Activated naive CD4-positive, alpha-beta T cell (primary cell): ENCODE measurements around the gene ZBTB16.

ENCODE experiments used
- DNase-seq, 4 experiments: peaks; one replicate each; lab custom pipeline; 2025; lab: John Stamatoyannopoulos, UW

ZBTB16 gene

DNA sequence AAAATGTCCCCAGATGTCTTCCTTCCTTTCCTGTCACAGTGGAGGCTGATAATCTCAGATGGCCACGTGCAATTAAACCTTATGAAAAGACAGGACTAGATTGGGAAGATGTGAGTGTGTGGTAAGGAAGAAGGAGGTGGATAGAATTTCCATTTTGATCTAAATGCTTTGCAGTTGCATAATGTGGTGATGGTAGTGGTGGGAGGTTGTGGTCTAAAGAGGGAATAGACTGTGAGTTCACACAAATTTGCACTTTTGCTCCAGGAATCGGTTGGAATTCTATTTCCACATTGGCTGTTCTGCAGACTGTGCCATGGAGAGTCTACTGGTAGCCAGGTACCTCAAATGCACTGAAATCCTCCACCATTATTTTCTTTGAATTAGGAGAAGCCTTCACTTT is 93.3 kb downstream of the ZBTB16 start:
- DNase-seq = no peak

GRCh38 chr11:114153224-114153623 is 93.7 kb downstream of the ZBTB16 start:
- no peak for DNase-seq

DNA sequence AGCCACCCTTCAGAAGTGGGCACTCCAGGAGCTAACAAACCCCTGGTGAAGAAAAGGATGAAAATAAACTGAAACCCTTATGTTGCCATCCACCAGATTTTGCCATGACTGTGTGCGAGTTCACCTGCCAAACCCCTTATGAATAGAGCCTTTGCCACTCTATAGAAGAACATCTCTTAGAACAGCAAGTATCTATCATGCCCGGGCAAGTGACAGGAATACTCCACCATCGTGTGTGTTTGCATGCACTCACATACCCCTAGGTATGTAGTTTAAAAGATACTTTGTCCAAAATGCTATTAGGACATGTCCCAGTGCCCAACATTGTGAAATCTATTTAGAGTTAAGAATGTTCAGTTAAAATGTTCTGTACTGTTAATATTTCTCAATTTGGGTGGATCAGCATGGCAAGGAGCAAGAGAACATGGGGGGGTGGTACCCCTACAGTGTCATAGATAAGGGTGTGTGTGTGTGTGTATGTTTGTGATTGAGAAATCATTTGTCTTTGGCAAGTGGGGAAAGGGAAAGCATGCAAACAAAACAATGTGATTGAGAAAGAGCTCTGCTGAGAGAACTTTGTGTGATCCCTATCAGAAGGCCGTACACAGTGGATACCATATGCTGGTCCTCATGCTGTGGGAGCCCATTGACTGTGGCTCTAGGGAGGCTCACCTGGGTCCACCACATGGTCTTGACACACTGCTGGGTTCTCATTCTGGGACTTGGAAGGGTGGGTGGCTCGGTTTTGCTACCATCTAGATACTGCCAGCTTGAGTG is 94.9 kb downstream of the ZBTB16 start:
- DNase-seq = no peak

DNA sequence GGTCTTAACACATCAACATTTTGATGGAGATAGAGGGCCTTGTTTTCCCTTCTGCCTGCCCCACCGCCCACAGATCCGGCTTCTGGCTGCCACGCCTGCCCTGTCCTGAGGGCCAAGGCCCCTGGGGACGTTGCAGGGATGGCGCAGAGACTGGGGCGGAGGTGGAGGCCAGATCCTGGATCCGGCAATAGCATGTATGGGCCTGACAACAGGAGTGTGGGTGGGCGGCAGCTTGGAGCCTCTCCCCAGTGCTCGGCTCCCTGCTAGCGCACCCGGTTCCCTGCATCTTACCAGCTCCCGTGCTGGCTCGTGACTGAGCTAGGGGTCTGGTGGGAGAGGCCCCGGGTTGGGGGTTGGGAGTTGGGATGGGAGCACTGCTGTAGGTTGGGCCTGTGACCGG is 95.6 kb downstream of the ZBTB16 start:
- DNase-seq = no peak

- DNase-seq = no peak
Observed at GRCh38 chr11:114156131-114156581, 96.6 kb downstream of the ZBTB16 start.

DNA sequence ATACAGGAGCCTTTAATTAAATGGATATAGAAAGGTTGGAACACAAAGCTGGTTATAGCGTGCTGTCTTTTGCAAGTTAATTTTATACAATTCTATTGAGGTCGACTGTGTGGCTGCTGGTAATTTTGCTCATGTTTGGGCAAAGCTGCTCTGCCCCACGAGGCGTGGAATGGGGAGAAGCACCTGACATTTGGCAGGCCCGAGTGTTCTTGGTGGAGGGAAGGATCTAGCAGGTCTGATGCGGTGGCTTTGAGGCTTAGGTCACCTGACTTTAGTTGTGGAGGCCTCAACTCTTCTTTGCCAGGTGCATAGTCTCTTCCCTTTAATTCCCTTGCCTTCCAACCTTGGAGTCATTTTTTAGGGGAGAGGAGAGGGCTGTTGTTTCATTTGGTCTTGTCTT is 97.3 kb downstream of the ZBTB16 start:
- no peak for DNase-seq

- no peak for DNase-seq
Observed at GRCh38 chr11:114157476-114158050, 98.1 kb downstream of the ZBTB16 start.

GRCh38 chr11:114158421-114158820 is 98.9 kb downstream of the ZBTB16 start:
- DNase-seq = no peak

DNA sequence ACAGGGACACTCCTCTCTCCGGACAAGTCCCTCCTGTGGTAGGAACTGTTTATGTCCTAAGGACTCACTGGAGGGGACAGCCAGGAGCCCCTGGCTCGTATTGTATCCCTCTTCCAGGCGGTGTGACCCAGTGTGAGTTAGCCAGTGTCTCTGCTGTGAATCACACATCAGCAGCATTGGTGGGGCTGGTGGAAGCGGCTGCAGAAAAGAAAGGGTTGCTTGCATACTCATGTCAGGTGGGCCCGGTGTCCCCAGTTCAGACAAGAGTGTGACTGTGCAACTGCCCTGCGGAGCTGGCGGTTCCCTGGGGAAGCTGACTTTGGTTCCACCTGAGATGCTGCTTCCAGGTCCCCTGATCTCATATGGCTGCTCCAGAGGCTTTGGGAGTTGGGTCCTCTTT is 99.4 kb downstream of the ZBTB16 start:
- DNase-seq = no peak

DNA sequence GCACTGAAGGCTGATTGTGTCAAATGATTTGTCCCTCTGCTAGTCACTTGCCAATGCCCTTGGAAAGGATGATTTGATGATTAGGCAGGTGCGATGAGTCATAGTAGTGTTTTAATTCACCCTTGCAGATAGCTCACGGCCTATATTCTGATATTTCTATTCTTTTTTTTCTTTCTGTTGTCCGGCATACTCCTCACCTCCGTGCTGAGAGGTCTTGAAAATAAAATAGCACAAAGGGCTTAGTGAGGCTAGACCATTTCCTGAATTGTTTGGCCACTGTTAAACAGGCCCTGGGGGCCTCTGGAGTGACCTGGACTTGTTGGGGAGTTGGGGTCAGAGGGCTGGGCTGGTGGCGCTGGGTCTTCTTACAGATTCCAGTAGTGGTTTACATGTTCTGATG is 99.8 kb downstream of the ZBTB16 start:
- DNase-seq = no peak

DNA sequence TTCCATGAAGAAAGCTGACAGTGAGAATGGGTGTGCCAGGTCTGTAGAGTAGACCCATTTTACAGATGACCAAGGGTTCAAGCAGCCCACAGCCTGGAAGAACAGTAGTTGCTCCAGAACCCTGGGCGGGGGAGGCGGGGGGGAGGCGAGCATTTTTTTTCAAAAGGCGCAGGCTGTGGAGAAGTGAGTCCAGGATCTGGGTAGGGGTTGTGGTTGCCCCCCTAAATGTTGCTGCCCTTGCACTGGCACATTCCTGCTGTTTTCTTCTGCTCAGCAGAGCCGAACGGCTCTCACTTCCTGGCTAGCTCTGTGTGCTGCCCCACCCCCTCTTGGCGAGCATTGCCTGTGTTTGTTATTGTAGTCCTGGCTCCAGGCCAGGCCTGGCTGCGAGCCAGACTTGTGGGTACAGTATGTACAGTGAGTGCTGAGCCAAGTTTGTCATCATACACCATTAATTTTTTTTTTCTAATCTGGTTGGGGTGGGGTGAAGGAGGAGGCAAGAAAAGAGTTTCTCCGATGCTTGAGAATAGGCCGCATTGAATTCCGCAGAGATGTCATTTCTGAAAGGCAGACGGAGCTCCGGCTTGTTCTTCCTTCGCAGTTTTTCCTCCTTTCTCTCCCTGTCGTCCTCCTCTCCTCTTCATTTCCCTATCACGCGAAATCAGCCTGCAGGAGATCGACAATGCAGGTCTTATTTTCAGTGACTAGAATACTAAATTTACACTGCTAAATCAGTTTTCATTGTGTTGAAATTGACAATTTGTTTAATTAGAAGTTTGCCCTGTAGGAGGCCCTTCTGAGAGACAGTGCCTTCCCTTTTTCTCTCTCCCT is 100.5 kb downstream of the ZBTB16 start:
- DNase-seq = peak; percentile 58 to 98 (median 86)

DNA sequence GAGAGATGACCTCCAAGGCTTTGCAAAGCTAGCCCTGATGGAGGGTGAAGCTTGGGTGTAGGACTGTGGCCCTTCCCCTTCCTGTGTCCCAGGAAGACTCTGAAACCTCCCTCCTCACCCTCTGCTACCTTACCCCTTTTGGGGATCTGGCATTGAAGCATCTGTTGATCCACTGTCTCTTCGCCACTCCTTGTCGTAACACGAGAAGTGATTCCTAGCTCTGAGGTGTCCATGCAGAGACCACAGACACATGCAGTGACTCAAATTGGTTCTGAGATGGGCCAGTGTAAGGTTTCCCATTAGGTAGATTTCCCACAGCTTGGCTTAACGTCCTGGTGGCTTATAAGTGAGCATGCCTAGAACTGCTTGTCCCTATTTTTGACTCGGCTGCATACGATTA is 101.4 kb downstream of the ZBTB16 start:
- DNase-seq = no peak

GRCh38 chr11:114161486-114162250 is 102.2 kb downstream of the ZBTB16 start:
- no peak for DNase-seq

- DNase-seq = no peak
Observed at GRCh38 chr11:114162719-114163123, 103.2 kb downstream of the ZBTB16 start.

DNA sequence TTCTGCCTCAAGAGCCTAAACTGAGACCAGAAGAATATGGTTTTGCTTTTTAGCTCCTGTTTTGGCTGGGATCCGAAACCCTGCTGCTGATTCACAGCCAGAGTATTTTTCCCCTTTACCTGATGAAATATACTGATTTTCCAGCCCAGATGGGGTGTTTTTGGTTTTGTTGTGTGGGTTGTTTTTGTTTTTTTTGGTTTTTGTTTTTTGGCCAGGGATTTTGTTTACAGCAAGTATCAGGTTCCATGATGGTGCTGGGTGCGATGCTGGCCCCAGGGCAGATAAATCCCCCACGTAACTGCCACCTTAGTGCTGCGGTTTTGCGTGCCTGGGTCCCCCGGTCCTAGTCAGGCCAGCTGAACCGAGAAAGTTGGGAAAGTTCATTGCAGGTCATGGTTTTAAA is 103.7 kb downstream of the ZBTB16 start:
- DNase-seq = no peak

- no peak for DNase-seq
Observed at GRCh38 chr11:114163830-114164401, 104.4 kb downstream of the ZBTB16 start.

DNA sequence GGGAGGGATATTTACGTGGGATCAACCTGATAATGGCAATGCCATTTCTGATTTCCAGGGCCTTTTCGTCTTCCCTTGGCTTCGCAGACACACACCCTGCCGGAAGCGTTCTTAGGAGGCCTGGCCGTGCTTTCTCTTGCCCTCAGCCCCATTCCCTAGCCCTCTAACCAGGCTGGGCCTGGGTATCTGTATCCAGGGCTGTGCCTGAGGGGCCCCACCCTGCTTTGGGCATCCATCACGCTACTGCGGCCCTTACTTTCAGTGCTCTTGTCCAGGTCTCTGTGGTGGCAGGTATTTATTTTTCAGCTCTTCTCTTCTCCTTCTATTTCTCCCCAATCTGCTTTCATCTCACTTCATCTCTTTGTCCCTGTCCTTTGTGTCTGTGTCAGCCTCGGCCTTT is 105.0 kb downstream of the ZBTB16 start:
- no peak for DNase-seq

DNA sequence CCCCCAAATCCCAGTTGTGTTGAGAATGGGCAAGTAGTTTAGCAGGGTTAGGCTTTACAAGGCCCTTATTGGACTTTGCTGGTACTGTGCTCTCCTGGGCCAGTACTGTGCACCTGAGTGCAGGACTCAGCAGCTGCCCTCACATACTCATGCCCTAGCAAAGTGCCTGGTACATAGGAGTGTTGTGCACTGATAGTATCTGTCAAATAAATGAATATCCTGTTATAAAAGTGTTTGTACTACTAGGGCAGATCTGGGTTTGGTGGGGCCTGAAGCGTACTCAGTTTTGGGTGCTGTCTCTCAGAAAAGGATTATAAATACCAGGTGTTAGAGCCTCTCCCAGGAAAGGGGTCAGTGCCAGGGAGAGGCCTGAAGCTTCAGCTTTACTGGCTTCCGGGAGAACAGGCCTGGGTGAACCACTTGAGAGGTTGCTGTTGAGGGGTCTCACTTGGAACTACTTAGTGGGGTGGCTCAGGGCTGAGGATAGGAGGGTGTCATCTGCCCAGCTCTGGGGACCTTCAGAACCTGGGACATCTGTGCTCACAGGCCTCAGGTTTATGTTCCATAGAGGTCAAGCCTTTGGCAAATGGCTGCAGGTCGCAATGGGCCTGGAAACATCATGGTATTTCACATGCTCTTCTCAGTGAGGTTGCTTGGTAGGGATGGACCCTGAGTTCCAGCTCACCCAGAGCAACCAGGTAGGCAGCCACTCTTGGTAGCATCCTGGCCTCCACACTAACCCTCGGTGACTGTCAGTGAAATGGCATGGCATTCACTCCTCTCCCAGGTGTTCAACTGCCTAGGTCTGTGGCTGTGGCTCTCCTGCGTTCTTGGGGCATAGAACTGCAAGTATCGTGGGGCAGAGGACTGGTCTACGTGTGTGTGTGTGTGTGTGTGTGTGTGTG is 106.1 kb downstream of the ZBTB16 start:
- DNase-seq = no peak

GRCh38 chr11:114166362-114166761 is 106.9 kb downstream of the ZBTB16 start:
- DNase-seq = no peak

DNA sequence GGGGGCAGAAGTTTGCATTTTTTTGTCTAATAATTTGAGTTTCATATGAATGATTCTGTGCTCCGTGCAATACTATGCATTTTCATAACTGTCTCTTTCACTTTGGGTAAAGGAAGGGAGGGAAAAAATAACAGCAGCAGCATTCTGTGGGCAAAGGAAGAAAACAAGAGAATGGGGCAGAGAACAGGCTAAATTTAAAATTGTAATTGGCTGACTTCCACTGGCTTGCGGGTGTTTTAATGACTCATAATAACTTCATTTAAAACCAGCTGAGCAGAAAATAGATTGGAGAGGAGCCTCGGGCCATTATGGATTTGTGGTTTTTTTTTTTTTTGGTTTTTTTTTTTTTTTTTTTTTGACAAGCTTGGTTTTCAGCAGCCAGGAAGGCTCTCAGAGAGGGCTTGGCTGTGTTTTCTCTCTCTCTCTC is 107.4 kb downstream of the ZBTB16 start:
- DNase-seq = no peak

- no peak for DNase-seq
Observed at GRCh38 chr11:114167355-114167754, 107.8 kb downstream of the ZBTB16 start.
